Left lung (tissue), 10 donors: ENCODE measurements around the gene C6orf15. TPM values are rescaled to one million over a fixed set of nuclear protein-coding genes. Genes with fewer than 3 reads are reported as not detected.

Experiments
- ATAC-seq: fragments of 200-7000 bp; cut with Tn5 transposase; one replicate; pipeline ENCODE4 v1.9.1; 2020; ENCODE audit warnings: moderate library complexity
- DNase-seq, 4 donors: peaks; one replicate each; pipeline ENCODE4 v3.0.0-alpha.2; 2013 to 2020
- H3K27ac ChIP-seq, 2 donors: fragments of 200-600 bp; sonication (generic) in 1 of 2; one replicate each; pipeline versions ENCODE4 v1.5.0 to v1.8.0; 2020 to 2021
- H3K27me3 ChIP-seq, 2 donors: fragments of 200-600 bp; sonication (generic) in 1 of 2; one replicate each; pipeline versions ENCODE4 v1.5.0 to v1.8.0; 2020 to 2021
- H3K36me3 ChIP-seq, 2 donors: fragments of 200-600 bp; sonication (generic) in 1 of 2; one replicate each; pipeline versions ENCODE4 v1.5.0 to v1.8.0; 2020 to 2021
- H3K4me1 ChIP-seq, 2 donors: fragments of 200-600 bp; one replicate each; pipeline ENCODE4 v1.8.0; 2021
- H3K4me3 ChIP-seq, 2 donors: fragments of 200-600 bp; sonication (generic) in 1 of 2; one replicate each; pipeline versions ENCODE4 v1.5.0 to v1.8.0; 2020 to 2021; ENCODE audit warnings: mild to moderate bottlenecking in 1 of 2
- H3K9me3 ChIP-seq, 2 donors: fragments of 200-600 bp; sonication (generic) in 1 of 2; one replicate each; pipeline versions ENCODE4 v1.5.0 to v1.8.0; 2020 to 2021
- CTCF ChIP-seq, 2 donors: fragments of 200-600 bp; sonication (generic) in 1 of 2; IDR thresholded peaks; one replicate each; pipeline versions ENCODE4 v1.5.0 to v1.8.0; 2021; ENCODE audit warnings: antibody characterized with exemption in 2 of 2
- intact Hi-C, 2 donors: fragments of 100-400 bp; cut with DNase I; formaldehyde crosslinking; loops; one replicate each; pipeline versions ENCODE4 v1.11.2 to v1.14.2; 2022
- polyA plus RNA-seq, 6 donors: library from polyadenylated mRNA; unstranded; fragments of 120-200 nt; gene quantifications; one replicate each; pipeline ENCODE4 v1.2.1, GENCODE V29; 2013; ENCODE audit not compliant: insufficient read length in 6 of 6
- total RNA-seq, 2 donors: library from RNA; stranded (reverse); fragmentation: NEBNext Ultra II Directional; extraction: Animal tissue kit (Norgen Biotek cat#: 25700); gene quantifications; one replicate each; pipeline ENCODE4 v1.2.1, GENCODE V29; 2021
- donor health status: DM: no; HTN: yes; CAD: no.
- donor health status: DM: no; HTN: no; CAD: no.

The C6orf15 gene
- total and polyA plus RNA-seq, 8 donors: not detected

- Histone ChIP-seq H3K27me3 (no peaks in the 10 kb centered on the region), H3K9me3 (no peaks in the 10 kb centered on the region), H3K4me1 (peaks cover under 1 to 34% of the 10 kb centered on the region in 2 donors), H3K36me3 (no peaks in the 10 kb centered on the region), H3K27ac (no peak within 1 kb of the TSS), H3K4me3 (no peak within 1 kb of the TSS)
- ATAC-seq (no peak), DNase-seq (peak in 1 of 4 donors; percentile 78)
- TF ChIP-seq CTCF (IDR thresholded peaks at IDR 0.05): no peak
- intact Hi-C loops: no loop called here
Measured at GRCh38 chr6:31120151-31120915, 8.0 kb upstream of the C6orf15 start, which contains the start of gene CDSN. TSS of gene CDSN (minus strand) at chr6:31120446. CDS start at chr6:31120419, 27 bp downstream.

- H3K4me1 ChIP-seq: peaks cover 11 to 38% of the 10 kb centered on the region in 2 donors
- no peaks in the 10 kb centered on the region for H3K27me3 ChIP-seq
- intact Hi-C loops: no loop called here
- H3K27ac ChIP-seq: no peak overlapping the region
- no peak overlapping the region for H3K4me3 ChIP-seq
- TF ChIP-seq CTCF (IDR thresholded peaks at IDR 0.05): no peak
- no peak for DNase-seq
- ATAC-seq: no peak
- no peaks in the 10 kb centered on the region for H3K36me3 ChIP-seq
- no peaks in the 10 kb centered on the region for H3K9me3 ChIP-seq
Measured at GRCh38 chr6:31118178-31118577, 5.8 kb upstream of the C6orf15 start.

- Histone ChIP-seq H3K4me1 (peaks cover 11 to 25% of the 10 kb centered on the region in 2 donors), H3K4me3 (no peak overlapping the region), H3K36me3 (no peaks in the 10 kb centered on the region), H3K9me3 (no peaks in the 10 kb centered on the region), H3K27me3 (no peaks in the 10 kb centered on the region), H3K27ac (no peak overlapping the region)
- intact Hi-C loops: no loop called here
- TF ChIP-seq CTCF (IDR thresholded peaks at IDR 0.05): no peak
- DNase-seq: no peak
- no peak for ATAC-seq
Measured at GRCh38 chr6:31116661-31117385, 4.4 kb upstream of the C6orf15 start.

- Histone ChIP-seq H3K4me1 (peaks cover 11 to 22% of the 10 kb centered on the region in 2 donors), H3K9me3 (no peaks in the 10 kb centered on the region), H3K27ac (no peak overlapping the region), H3K36me3 (no peaks in the 10 kb centered on the region), H3K4me3 (no peak overlapping the region), H3K27me3 (no peaks in the 10 kb centered on the region)
- intact Hi-C loops: no loop called here
- DNase-seq (no peak), ATAC-seq (no peak)
- no peak for TF ChIP-seq CTCF (IDR thresholded peaks at IDR 0.05)
Measured at GRCh38 chr6:31115941-31116560, 3.7 kb upstream of the C6orf15 start.
